K562 (cell line): ENCODE measurements around the gene NEUROD2. TPM values are rescaled to one million over a fixed set of nuclear protein-coding genes. Genes with fewer than 3 reads are reported as not detected.

Source experiments
- ATAC-seq: fragments of 200-7000 bp; cut with Tn5 transposase; 3 replicates; pipeline ENCODE4 v1.9.1; 2020; ENCODE audit warnings: moderate library complexity
- BruUV-seq: library from RNA; stranded (reverse); fragments of 400-500 nt; replicated peaks from 2 replicates; lab custom pipeline; 2021; lab: Mats Ljungman, UMichigan
- CTCF ChIA-PET: fragments of 300-600 bp; formaldehyde crosslinking; extraction: SDS; loops from one replicate; lab custom pipeline; 2021; ENCODE audit warnings: low intra/inter-chr PET ratio; lab: Yijun Ruan, JAX
- POLR2A ChIA-PET: fragments of 300-600, 350-650 bp; sonication (Branson Sonifier 250); formaldehyde crosslinking; extraction: SDS; loops from one replicate; lab custom pipeline; 2021; ENCODE audit warnings: antibody characterized with exemption, inconsistent platforms; lab: Yijun Ruan, JAX
- DNase-seq, 4 experiments: peaks; one replicate each; pipeline versions ENCODE4 v3.0.0 to v3.0.0-alpha.2; 2011 to 2018; ENCODE audit warnings: low spot score in 3 of 4, mixed read lengths in 3 of 4; ENCODE audit errors: extremely low read depth in 1 of 4
- FAIRE-seq: peaks from 2 replicates; lab custom pipeline; 2011; peaks lifted over from hg19 to GRCh38; lab: Jason Lieb, UNC
- H2AFZ ChIP-seq: 2 replicates; pipeline ENCODE4 v1.6.0; 2011; ENCODE audit warnings: low read depth, low read length, control low read depth, inconsistent platforms
- H3K27ac ChIP-seq: fragments of 200-600 bp; 3 replicates; pipeline ENCODE4 v1.8.0; 2011; ENCODE audit warnings: low read depth, mild to moderate bottlenecking, control low read depth, inconsistent platforms, low read length, moderate library complexity, mixed read lengths; ENCODE audit errors: extremely low read depth
- H3K27me3 ChIP-seq, 2 experiments: fragments of 300-600 bp in 1 of 2; 2 replicates in 1 of 2; 3 replicates in 1 of 2; pipeline versions ENCODE4 v1.6.0 to v1.8.0; 2011; ENCODE audit warnings: inconsistent platforms in 2 of 2, low read length in 2 of 2, mild to moderate bottlenecking in 1 of 2, mixed read lengths in 1 of 2, moderate library complexity in 1 of 2; ENCODE audit not compliant: control insufficient read depth in 2 of 2, insufficient read depth in 2 of 2
- H3K36me3 ChIP-seq: fragments of 300-600 bp; 3 replicates; pipeline ENCODE4 v1.8.0; 2011; ENCODE audit warnings: mild to moderate bottlenecking, low read length, inconsistent platforms; ENCODE audit not compliant: control insufficient read depth, insufficient read depth
- H3K4me1 ChIP-seq, 2 experiments: fragments of 200-600 bp in 1 of 2; replicated peaks in 1 of 2; 2 replicates in 1 of 2; 3 replicates in 1 of 2; pipeline versions ENCODE4 v1.5.1 to v1.8.0; 2011; ENCODE audit warnings: inconsistent platforms in 2 of 2, low read length in 2 of 2, mild to moderate bottlenecking in 1 of 2, mixed read lengths in 1 of 2, moderate library complexity in 1 of 2; ENCODE audit not compliant: control insufficient read depth in 2 of 2, insufficient read depth in 2 of 2
- H3K4me2 ChIP-seq: 2 replicates; pipeline ENCODE4 v1.6.1; 2011; ENCODE audit warnings: low read length, control low read depth, inconsistent platforms, mixed read lengths; ENCODE audit not compliant: insufficient read depth
- H3K4me3 ChIP-seq: fragments of 200-600 bp; sonication (generic), shearing (Covaris generic); 2 replicates; pipeline ENCODE4 v1.5.1; 2016; ENCODE audit warnings: control low read depth, inconsistent platforms
- H3K79me2 ChIP-seq: fragments of 200-600 bp; 3 replicates; pipeline ENCODE4 v1.8.0; 2011; ENCODE audit warnings: low read length, inconsistent platforms; ENCODE audit not compliant: control insufficient read depth, insufficient read depth
- H3K9ac ChIP-seq, 2 experiments: 2 replicates each; pipeline versions ENCODE4 v1.6.0 to v1.6.1; 2011; ENCODE audit warnings: low read depth in 2 of 2, low read length in 2 of 2, control low read depth in 1 of 2, inconsistent platforms in 1 of 2, mild to moderate bottlenecking in 1 of 2, mixed read lengths in 1 of 2; ENCODE audit not compliant: insufficient read depth in 1 of 2
- H3K9me1 ChIP-seq: one replicate; pipeline ENCODE4 v1.6.0; 2011; ENCODE audit warnings: inconsistent platforms, mild to moderate bottlenecking, low read length, moderate library complexity; ENCODE audit not compliant: control insufficient read depth, insufficient read depth
- H3K9me3 ChIP-seq: replicated peaks from 2 replicates; pipeline ENCODE4 v1.5.1; 2011; ENCODE audit warnings: low read depth, low read length, inconsistent platforms; ENCODE audit not compliant: control insufficient read depth, insufficient read depth
- H4K20me1 ChIP-seq: replicated peaks from 2 replicates; pipeline ENCODE4 v1.6.1; 2011; ENCODE audit warnings: low read length, inconsistent platforms, mixed read lengths; ENCODE audit not compliant: control insufficient read depth, insufficient read depth
- FOXM1 ChIP-seq, 2 experiments: fragments of 450-650 bp in 1 of 2; sonication (generic) in 1 of 2; formaldehyde crosslinking in 1 of 2; IDR thresholded peaks; 2 replicates each; pipeline versions ENCODE4 v1.6.1 to v1.9.0; 2017 to 2022; ENCODE audit warnings: low read depth in 2 of 2, mild to moderate bottlenecking in 2 of 2, missing genetic modification reagents in 1 of 2, moderate library complexity in 1 of 2
- HDAC8 ChIP-seq: fragments of 450-650 bp; IDR thresholded peaks from 2 replicates; pipeline ENCODE4 v1.6.1; 2016; ENCODE audit warnings: mild to moderate bottlenecking, missing genetic modification characterization, moderate library complexity, missing compliant biosample characterization
- HOMEZ ChIP-seq: fragments of 250-450 bp; sonication (Bioruptor Pico); IDR thresholded peaks from 2 replicates; pipeline ENCODE4 v1.4.0; 2020; ENCODE audit warnings: mild to moderate bottlenecking, moderate library complexity
- KDM2B ChIP-seq: fragments of 250-450 bp; sonication (Bioruptor Pico); IDR thresholded peaks from 2 replicates; pipeline ENCODE4 v1.8.0; 2021; ENCODE audit warnings: mild to moderate bottlenecking, moderate library complexity
- PML ChIP-seq: IDR thresholded peaks from 2 replicates; pipeline ENCODE4 v1.6.1; 2012; ENCODE audit warnings: low read length, inconsistent platforms
- ZBTB34 ChIP-seq: fragments of 250-450 bp; sonication (Bioruptor Pico); IDR thresholded peaks from 2 replicates; pipeline ENCODE4 v1.8.0; 2021; ENCODE audit warnings: mild to moderate bottlenecking, moderate library complexity
- ZNF24 ChIP-seq: fragments of 450-650 bp; IDR thresholded peaks from 2 replicates; pipeline ENCODE4 v1.6.1; 2016
- ZNF639 ChIP-seq, 2 experiments: fragments of 200-800 bp in 1 of 2; sonication (Bioruptor generic) in 1 of 2; sonication (generic) in 1 of 2; formaldehyde crosslinking in 1 of 2; IDR thresholded peaks in 1 of 2; conservative IDR thresholded peaks in 1 of 2; 2 replicates each; pipeline versions ENCODE4 v1.5.0 to v1.6.1; 2016 to 2020; ENCODE audit warnings: missing compliant biosample characterization in 1 of 2, missing genetic modification characterization in 1 of 2, missing genetic modification reagents in 1 of 2
- ZNF830 ChIP-seq: fragments of 250-450 bp; sonication (Bioruptor Pico); IDR thresholded peaks from 2 replicates; pipeline ENCODE4 v1.5.0; 2021; ENCODE audit warnings: mild to moderate bottlenecking
- WGBS: fragments of 100-300 bp; shearing (Covaris generic); methylation state at CpG from one replicate; pipeline ENCODE4 v1.1.6; 2016; ENCODE audit warnings: low coverage, mixed read lengths; ENCODE audit not compliant: insufficient coverage; ENCODE audit errors: missing lambda C conversion rate; 5-methylcytosine and 5-hydroxymethylcytosine counted together
- in situ Hi-C: fragments of 300-500 bp; cut with MboI; formaldehyde crosslinking; loops from 4 replicates; pipeline ENCODE4 v1.15.0; 2018; ENCODE audit warnings: inconsistent platforms, mixed read lengths
- intact Hi-C: fragments of 100-400 bp; cut with micrococcal nuclease; formaldehyde crosslinking; loops from 2 replicates; pipeline ENCODE4 v1.14.2; 2022
- polyA plus RNA-seq, 8 experiments: library from polyadenylated mRNA; depleted of rRNA in 4 of 8; stranded (reverse) in 5 of 8; unstranded in 3 of 8; fragments of >200 nt; fragmentation: Nextera tagmentation in 2 of 8; fragmentation: Illumina TruSeq in 1 of 8; extraction: Ambion mirVana in 2 of 8; extraction: Trizol in 1 of 8; gene quantifications; 2 replicates each; pipeline versions ENCODE4 v1.2.1 to v1.2.3, GENCODE V29; 2011 to 2014; ENCODE audit warnings: inconsistent platforms in 1 of 8, missing spikeins in 1 of 8
- total RNA-seq, 7 experiments: library from RNA; depleted of rRNA in 6 of 7; stranded (reverse); fragments of >200 nt in 6 of 7; fragmentation: Illumina TruSeq in 2 of 7; extraction: Trizol in 2 of 7; gene quantifications; 2 replicates each; pipeline versions ENCODE4 v1.2.1 to v1.2.3, GENCODE V29; 2011 to 2021; ENCODE audit warnings: low replicate concordance in 1 of 7

The NEUROD2 gene
- total and polyA plus RNA-seq, 9 of the 15 experiments (the other 6 are each of a cell fraction or from before 2014, with no cell fraction given) = not detected

GRCh38 chr17:39607057-39607850 is 466 bp downstream of the NEUROD2 start:
- CTCF ChIA-PET = no interaction called here
- no peaks in the 10 kb centered on the region for H3K9me1 ChIP-seq
- peaks cover 4 to 46% of the 10 kb centered on the region in 2 experiments; a peak in 3 of 5 replicates for H3K4me1 ChIP-seq
- WGBS = 6% methylated on average over 28 of the region's 40 CpGs
- no peak for ATAC-seq
- no peak overlapping the region for H2AFZ ChIP-seq
- H3K4me2 ChIP-seq = no peak overlapping the region
- H3K9me3 ChIP-seq = no peaks in the 10 kb centered on the region
- in situ Hi-C loops = no loop called here
- no peak overlapping the region for H3K27ac ChIP-seq
- peaks cover 25 to 42% of the 10 kb centered on the region in 2 experiments for H3K27me3 ChIP-seq
- no TSS peak for BruUV-seq
- no peaks in the 10 kb centered on the region for H3K79me2 ChIP-seq
- peak in 2 of 4 experiments; percentile 33 to 35 for DNase-seq
- TF ChIP-seq ZNF830 (CRISPR knock-in tag) (no peak), PML (no peak), FOXM1 (IDR thresholded peaks at IDR 0.05; ENCODE audit: low read depth) (no peak), FOXM1 (CRISPR knock-in tag; IDR thresholded peaks at IDR 0.05; ENCODE audit: low read depth) (no peak), HDAC8 (tag) (no peak), ZNF24 (no peak), ZNF639 (CRISPR knock-in tag; conservative IDR thresholded peaks at IDR 0.05 in 1 of 2, IDR thresholded peaks at IDR 0.05 in 1 of 2) (no peak), KDM2B (no peak), HOMEZ (CRISPR knock-in tag) (no peak), ZBTB34 (no peak)
- FAIRE-seq = no peak
- POLR2A ChIA-PET = interaction anchor here (0.6 kb wide), 1 partner anchor 87 kb away, joined by 3 read pairs; no protein-coding TSS in a partner anchor
- intact Hi-C loops = no loop called here
- H4K20me1 ChIP-seq = 0 out of 2 replicates have a peak, but pooled peaks cover 9% of the 10 kb centered on the region
- H3K36me3 ChIP-seq = no peaks in the 10 kb centered on the region
- H3K9ac ChIP-seq = no peak overlapping the region
- H3K4me3 ChIP-seq = no peak overlapping the region
